Measurements from ENCODE around the gene PTPRD.

DNA sequence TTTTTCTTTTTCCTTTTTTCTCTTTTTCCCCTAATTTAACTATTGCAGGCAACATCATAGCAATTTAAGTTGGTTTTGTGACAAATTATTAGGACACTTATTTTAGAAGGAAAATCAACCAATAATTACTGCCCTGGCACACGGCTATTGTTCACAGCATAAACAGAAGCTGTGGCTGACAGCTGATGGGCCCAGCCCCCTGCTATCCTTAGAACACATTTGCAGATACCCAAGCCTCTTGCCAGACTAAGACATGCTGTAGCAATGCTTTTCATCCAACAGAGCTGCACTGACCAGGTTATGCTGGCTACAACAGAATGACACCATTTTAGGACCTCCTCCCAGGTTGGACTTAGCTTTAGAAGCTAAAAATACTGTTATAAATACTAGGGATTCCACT is 1960.5 kb downstream of the PTPRD start:
- TF ChIP-seq, protein P1, sequence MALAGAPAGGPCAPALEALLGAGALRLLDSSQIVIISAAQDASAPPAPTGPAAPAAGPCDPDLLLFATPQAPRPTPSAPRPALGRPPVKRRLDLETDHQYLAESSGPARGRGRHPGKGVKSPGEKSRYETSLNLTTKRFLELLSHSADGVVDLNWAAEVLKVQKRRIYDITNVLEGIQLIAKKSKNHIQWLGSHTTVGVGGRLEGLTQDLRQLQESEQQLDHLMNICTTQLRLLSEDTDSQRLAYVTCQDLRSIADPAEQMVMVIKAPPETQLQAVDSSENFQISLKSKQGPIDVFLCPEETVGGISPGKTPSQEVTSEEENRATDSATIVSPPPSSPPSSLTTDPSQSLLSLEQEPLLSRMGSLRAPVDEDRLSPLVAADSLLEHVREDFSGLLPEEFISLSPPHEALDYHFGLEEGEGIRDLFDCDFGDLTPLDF (CRISPR knock-in tag; IDR thresholded peaks at IDR 0.05), result no peak
- TF ChIP-seq, protein P2, sequence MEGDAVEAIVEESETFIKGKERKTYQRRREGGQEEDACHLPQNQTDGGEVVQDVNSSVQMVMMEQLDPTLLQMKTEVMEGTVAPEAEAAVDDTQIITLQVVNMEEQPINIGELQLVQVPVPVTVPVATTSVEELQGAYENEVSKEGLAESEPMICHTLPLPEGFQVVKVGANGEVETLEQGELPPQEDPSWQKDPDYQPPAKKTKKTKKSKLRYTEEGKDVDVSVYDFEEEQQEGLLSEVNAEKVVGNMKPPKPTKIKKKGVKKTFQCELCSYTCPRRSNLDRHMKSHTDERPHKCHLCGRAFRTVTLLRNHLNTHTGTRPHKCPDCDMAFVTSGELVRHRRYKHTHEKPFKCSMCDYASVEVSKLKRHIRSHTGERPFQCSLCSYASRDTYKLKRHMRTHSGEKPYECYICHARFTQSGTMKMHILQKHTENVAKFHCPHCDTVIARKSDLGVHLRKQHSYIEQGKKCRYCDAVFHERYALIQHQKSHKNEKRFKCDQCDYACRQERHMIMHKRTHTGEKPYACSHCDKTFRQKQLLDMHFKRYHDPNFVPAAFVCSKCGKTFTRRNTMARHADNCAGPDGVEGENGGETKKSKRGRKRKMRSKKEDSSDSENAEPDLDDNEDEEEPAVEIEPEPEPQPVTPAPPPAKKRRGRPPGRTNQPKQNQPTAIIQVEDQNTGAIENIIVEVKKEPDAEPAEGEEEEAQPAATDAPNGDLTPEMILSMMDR (IDR thresholded peaks at IDR 0.05), result no peak
- TF ChIP-seq, protein P3, sequence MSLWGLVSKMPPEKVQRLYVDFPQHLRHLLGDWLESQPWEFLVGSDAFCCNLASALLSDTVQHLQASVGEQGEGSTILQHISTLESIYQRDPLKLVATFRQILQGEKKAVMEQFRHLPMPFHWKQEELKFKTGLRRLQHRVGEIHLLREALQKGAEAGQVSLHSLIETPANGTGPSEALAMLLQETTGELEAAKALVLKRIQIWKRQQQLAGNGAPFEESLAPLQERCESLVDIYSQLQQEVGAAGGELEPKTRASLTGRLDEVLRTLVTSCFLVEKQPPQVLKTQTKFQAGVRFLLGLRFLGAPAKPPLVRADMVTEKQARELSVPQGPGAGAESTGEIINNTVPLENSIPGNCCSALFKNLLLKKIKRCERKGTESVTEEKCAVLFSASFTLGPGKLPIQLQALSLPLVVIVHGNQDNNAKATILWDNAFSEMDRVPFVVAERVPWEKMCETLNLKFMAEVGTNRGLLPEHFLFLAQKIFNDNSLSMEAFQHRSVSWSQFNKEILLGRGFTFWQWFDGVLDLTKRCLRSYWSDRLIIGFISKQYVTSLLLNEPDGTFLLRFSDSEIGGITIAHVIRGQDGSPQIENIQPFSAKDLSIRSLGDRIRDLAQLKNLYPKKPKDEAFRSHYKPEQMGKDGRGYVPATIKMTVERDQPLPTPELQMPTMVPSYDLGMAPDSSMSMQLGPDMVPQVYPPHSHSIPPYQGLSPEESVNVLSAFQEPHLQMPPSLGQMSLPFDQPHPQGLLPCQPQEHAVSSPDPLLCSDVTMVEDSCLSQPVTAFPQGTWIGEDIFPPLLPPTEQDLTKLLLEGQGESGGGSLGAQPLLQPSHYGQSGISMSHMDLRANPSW (CRISPR knock-in tag; conservative IDR thresholded peaks at IDR 0.05; ENCODE audit: low read depth), result no peak
- TF ChIP-seq TEAD4 (CRISPR knock-in tag; IDR thresholded peaks at IDR 0.05), result no peak
- no peak for TF ChIP-seq SP1 (CRISPR knock-in tag; conservative IDR thresholded peaks at IDR 0.05)
- no peak for TF ChIP-seq EMX1 (CRISPR knock-in tag; IDR thresholded peaks at IDR 0.05)
- no peak for TF ChIP-seq JUN (CRISPR knock-in tag; IDR thresholded peaks at IDR 0.05)
- TF ChIP-seq ZNF138 (CRISPR knock-in tag; conservative IDR thresholded peaks at IDR 0.05), result no peak
- TF ChIP-seq, protein P4, sequence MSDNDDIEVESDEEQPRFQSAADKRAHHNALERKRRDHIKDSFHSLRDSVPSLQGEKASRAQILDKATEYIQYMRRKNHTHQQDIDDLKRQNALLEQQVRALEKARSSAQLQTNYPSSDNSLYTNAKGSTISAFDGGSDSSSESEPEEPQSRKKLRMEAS (CRISPR knock-in tag; IDR thresholded peaks at IDR 0.05), result no peak
- TF ChIP-seq NFYB (CRISPR knock-in tag; conservative IDR thresholded peaks at IDR 0.05; ENCODE audit: low read depth), result no peak
- TF ChIP-seq ELF4 (CRISPR knock-in tag; IDR thresholded peaks at IDR 0.05; ENCODE audit: low read depth), result no peak
- no peak for TF ChIP-seq ZNF263 (CRISPR knock-in tag; IDR thresholded peaks at IDR 0.05; ENCODE audit: low read depth)
- TF ChIP-seq, protein P5, sequence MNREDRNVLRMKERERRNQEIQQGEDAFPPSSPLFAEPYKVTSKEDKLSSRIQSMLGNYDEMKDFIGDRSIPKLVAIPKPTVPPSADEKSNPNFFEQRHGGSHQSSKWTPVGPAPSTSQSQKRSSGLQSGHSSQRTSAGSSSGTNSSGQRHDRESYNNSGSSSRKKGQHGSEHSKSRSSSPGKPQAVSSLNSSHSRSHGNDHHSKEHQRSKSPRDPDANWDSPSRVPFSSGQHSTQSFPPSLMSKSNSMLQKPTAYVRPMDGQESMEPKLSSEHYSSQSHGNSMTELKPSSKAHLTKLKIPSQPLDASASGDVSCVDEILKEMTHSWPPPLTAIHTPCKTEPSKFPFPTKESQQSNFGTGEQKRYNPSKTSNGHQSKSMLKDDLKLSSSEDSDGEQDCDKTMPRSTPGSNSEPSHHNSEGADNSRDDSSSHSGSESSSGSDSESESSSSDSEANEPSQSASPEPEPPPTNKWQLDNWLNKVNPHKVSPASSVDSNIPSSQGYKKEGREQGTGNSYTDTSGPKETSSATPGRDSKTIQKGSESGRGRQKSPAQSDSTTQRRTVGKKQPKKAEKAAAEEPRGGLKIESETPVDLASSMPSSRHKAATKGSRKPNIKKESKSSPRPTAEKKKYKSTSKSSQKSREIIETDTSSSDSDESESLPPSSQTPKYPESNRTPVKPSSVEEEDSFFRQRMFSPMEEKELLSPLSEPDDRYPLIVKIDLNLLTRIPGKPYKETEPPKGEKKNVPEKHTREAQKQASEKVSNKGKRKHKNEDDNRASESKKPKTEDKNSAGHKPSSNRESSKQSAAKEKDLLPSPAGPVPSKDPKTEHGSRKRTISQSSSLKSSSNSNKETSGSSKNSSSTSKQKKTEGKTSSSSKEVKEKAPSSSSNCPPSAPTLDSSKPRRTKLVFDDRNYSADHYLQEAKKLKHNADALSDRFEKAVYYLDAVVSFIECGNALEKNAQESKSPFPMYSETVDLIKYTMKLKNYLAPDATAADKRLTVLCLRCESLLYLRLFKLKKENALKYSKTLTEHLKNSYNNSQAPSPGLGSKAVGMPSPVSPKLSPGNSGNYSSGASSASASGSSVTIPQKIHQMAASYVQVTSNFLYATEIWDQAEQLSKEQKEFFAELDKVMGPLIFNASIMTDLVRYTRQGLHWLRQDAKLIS (CRISPR knock-in tag; IDR thresholded peaks at IDR 0.05; ENCODE audit: borderline replicate concordance), result no peak
- TF ChIP-seq, protein P6, sequence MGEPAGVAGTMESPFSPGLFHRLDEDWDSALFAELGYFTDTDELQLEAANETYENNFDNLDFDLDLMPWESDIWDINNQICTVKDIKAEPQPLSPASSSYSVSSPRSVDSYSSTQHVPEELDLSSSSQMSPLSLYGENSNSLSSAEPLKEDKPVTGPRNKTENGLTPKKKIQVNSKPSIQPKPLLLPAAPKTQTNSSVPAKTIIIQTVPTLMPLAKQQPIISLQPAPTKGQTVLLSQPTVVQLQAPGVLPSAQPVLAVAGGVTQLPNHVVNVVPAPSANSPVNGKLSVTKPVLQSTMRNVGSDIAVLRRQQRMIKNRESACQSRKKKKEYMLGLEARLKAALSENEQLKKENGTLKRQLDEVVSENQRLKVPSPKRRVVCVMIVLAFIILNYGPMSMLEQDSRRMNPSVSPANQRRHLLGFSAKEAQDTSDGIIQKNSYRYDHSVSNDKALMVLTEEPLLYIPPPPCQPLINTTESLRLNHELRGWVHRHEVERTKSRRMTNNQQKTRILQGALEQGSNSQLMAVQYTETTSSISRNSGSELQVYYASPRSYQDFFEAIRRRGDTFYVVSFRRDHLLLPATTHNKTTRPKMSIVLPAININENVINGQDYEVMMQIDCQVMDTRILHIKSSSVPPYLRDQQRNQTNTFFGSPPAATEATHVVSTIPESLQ (CRISPR knock-in tag; IDR thresholded peaks at IDR 0.05), result no peak
